ENCODE measurements around the gene SDK1.

GRCh38 chr7:3989723-3990122 lies 688.7 kb downstream of the SDK1 start:
- TF ChIP-seq POLR2A (IDR thresholded peaks at IDR 0.05): no peak
- TF ChIP-seq, protein P1, sequence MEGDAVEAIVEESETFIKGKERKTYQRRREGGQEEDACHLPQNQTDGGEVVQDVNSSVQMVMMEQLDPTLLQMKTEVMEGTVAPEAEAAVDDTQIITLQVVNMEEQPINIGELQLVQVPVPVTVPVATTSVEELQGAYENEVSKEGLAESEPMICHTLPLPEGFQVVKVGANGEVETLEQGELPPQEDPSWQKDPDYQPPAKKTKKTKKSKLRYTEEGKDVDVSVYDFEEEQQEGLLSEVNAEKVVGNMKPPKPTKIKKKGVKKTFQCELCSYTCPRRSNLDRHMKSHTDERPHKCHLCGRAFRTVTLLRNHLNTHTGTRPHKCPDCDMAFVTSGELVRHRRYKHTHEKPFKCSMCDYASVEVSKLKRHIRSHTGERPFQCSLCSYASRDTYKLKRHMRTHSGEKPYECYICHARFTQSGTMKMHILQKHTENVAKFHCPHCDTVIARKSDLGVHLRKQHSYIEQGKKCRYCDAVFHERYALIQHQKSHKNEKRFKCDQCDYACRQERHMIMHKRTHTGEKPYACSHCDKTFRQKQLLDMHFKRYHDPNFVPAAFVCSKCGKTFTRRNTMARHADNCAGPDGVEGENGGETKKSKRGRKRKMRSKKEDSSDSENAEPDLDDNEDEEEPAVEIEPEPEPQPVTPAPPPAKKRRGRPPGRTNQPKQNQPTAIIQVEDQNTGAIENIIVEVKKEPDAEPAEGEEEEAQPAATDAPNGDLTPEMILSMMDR (IDR thresholded peaks at IDR 0.05): no peak
